HFFc6 (cell line): ENCODE results near the gene SPP2. TPM values are rescaled to one million over a fixed set of nuclear protein-coding genes. Genes with fewer than 3 reads are reported as not detected.

Experiments
- DNase-seq: peaks from one replicate; pipeline ENCODE4 v3.0.0-alpha.2; 2018
- H3K27ac Mint-ChIP-seq: 2 replicates; pipeline ENCODE4 v1.8.0; 2020; ENCODE audit warnings: mild to moderate bottlenecking, mixed read lengths
- H3K27me3 Mint-ChIP-seq: 2 replicates; pipeline ENCODE4 v1.8.0; 2021; ENCODE audit warnings: mild to moderate bottlenecking, moderate library complexity, mixed read lengths; ENCODE audit not compliant: insufficient read depth
- H3K36me3 Mint-ChIP-seq: 2 replicates; pipeline ENCODE4 v1.8.0; 2021; ENCODE audit warnings: low read depth, mixed read lengths
- H3K4me1 Mint-ChIP-seq: 2 replicates; pipeline ENCODE4 v1.8.0; 2020; ENCODE audit warnings: low read depth, mixed read lengths
- H3K4me3 Mint-ChIP-seq: 2 replicates; pipeline ENCODE4 v1.8.0; 2020; ENCODE audit warnings: mild to moderate bottlenecking, moderate library complexity, mixed read lengths
- H3K9me3 Mint-ChIP-seq: 2 replicates; pipeline ENCODE4 v1.8.0; 2020; ENCODE audit warnings: mild to moderate bottlenecking, mixed read lengths
- CTCF ChIP-seq: fragments of 200-600 bp; sonication (generic); IDR thresholded peaks from 2 replicates; pipeline ENCODE4 v1.5.0; 2021; ENCODE audit warnings: antibody characterized with exemption, mild to moderate bottlenecking
- total RNA-seq, 6 experiments: library from RNA; stranded (reverse); fragmentation: NEBNext Ultra II Directional; extraction: Animal tissue kit (Norgen Biotek cat#: 25700); gene quantifications; 2 replicates in 1 of 6; 3 replicates in 5 of 6; pipeline ENCODE4 v1.2.3, GENCODE V29; 2021

Gene SPP2
- total RNA-seq, 6 experiments from 2014 or later: not detected

GRCh38 chr2:234100686-234101085 is 50.2 kb downstream of the SPP2 start:
- H3K4me1 Mint-ChIP-seq: no peaks in the 10 kb centered on the region
- no peaks in the 10 kb centered on the region for H3K9me3 Mint-ChIP-seq
- no peak for DNase-seq
- no peak overlapping the region for H3K4me3 Mint-ChIP-seq
- TF ChIP-seq CTCF: no peak
- peaks cover 8% of the 10 kb centered on the region; the same call in 1 of the 2 replicates for H3K27me3 Mint-ChIP-seq
- H3K27ac Mint-ChIP-seq: no peak overlapping the region
- H3K36me3 Mint-ChIP-seq: no peaks in the 10 kb centered on the region

GRCh38 chr2:234102112-234102511 is 51.6 kb downstream of the SPP2 start:
- Mint-ChIP-seq H3K4me1 (no peaks in the 10 kb centered on the region), H3K36me3 (no peaks in the 10 kb centered on the region), H3K4me3 (no peak overlapping the region), H3K27me3 (peaks cover 10% of the 10 kb centered on the region), H3K27ac (no peak overlapping the region), H3K9me3 (no peaks in the 10 kb centered on the region)
- no peak for DNase-seq
- no peak for TF ChIP-seq CTCF

GRCh38 chr2:234107861-234108260 is 57.4 kb downstream of the SPP2 start:
- H3K36me3 Mint-ChIP-seq: no peaks in the 10 kb centered on the region
- no peak overlapping the region for H3K4me3 Mint-ChIP-seq
- DNase-seq: no peak
- no peak overlapping the region for H3K27ac Mint-ChIP-seq
- H3K9me3 Mint-ChIP-seq: no peaks in the 10 kb centered on the region
- TF ChIP-seq CTCF: no peak
- H3K4me1 Mint-ChIP-seq: peaks cover 6% of the 10 kb centered on the region; the same call in 1 of the 2 replicates
- peaks cover 5% of the 10 kb centered on the region for H3K27me3 Mint-ChIP-seq

GRCh38 chr2:234109321-234109720 is 58.8 kb downstream of the SPP2 start:
- TF ChIP-seq CTCF: no peak
- H3K4me1 Mint-ChIP-seq: peaks cover 6% of the 10 kb centered on the region; the same call in 1 of the 2 replicates
- no peak overlapping the region for H3K27ac Mint-ChIP-seq
- H3K9me3 Mint-ChIP-seq: no peaks in the 10 kb centered on the region
- DNase-seq: no peak
- peaks cover 2% of the 10 kb centered on the region for H3K27me3 Mint-ChIP-seq
- H3K36me3 Mint-ChIP-seq: no peaks in the 10 kb centered on the region
- H3K4me3 Mint-ChIP-seq: no peak overlapping the region

- H3K36me3 Mint-ChIP-seq: no peaks in the 10 kb centered on the region
- H3K9me3 Mint-ChIP-seq: no peaks in the 10 kb centered on the region
- no peak for DNase-seq
- no peak overlapping the region for H3K27ac Mint-ChIP-seq
- H3K4me1 Mint-ChIP-seq: peaks cover 6% of the 10 kb centered on the region; the same call in 1 of the 2 replicates
- no peak for TF ChIP-seq CTCF
- peaks cover 2% of the 10 kb centered on the region for H3K27me3 Mint-ChIP-seq
- no peak overlapping the region for H3K4me3 Mint-ChIP-seq
Observed at GRCh38 chr2:234110219-234110618, 59.7 kb downstream of the SPP2 start.

- H3K36me3 Mint-ChIP-seq: no peaks in the 10 kb centered on the region
- no peaks in the 10 kb centered on the region for H3K9me3 Mint-ChIP-seq
- H3K27me3 Mint-ChIP-seq: no peaks in the 10 kb centered on the region; the same call in 1 of the 2 replicates
- TF ChIP-seq CTCF: no peak
- no peak overlapping the region for H3K27ac Mint-ChIP-seq
- DNase-seq: peak; percentile 25
- peaks cover 6% of the 10 kb centered on the region; the same call in 1 of the 2 replicates for H3K4me1 Mint-ChIP-seq
- H3K4me3 Mint-ChIP-seq: no peak overlapping the region
Observed at GRCh38 chr2:234111523-234111922, 61.0 kb downstream of the SPP2 start.
